Measurements from ENCODE around the gene MSRB1. TPM values are rescaled to one million over a fixed set of nuclear protein-coding genes. Genes with fewer than 3 reads are reported as not detected.

Gene MSRB1
- total RNA-seq, 2 donors from 2014 or later, result 20.6 to 23.5 TPM

DNA sequence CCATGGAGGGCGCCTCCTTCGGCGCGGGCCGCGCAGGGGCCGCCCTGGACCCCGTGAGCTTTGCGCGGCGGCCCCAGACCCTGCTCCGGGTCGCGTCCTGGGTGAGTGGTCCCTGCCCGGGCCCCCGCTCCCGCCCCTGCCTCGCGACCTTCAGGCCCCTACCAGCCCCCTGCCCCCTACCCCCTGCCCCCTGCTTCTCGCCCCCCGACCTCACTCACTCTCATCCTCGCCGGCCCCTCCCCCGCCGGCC, 47.0 kb upstream of the MSRB1 start:
- WGBS, 2 experiments (ENCODE audit: insufficient coverage in 1 of 2, insufficient read length in 1 of 2), result 0% methylated on average over 18 of the region's 25 CpGs; no CpG with 5 or more reads in 1 of the 2 experiments
- H3K27me3 ChIP-seq (ENCODE audit: control insufficient read depth, insufficient read depth, low read length, poor library complexity, severe bottlenecking), result peaks cover 37% of the 10 kb centered on the region
- no peak overlapping the region for H3K27ac ChIP-seq (ENCODE audit: low read depth, low read length)
- no peaks in the 10 kb centered on the region for H3K9me3 ChIP-seq (ENCODE audit: control insufficient read depth, low read length)
- H3K9me3 Mint-ChIP-seq, result no peaks in the 10 kb centered on the region
- peaks cover 22% of the 10 kb centered on the region for H3K36me3 ChIP-seq (ENCODE audit: control insufficient read depth, insufficient read depth, low read length)
- peaks cover 10% of the 10 kb centered on the region for H3K36me3 Mint-ChIP-seq (ENCODE audit: low read depth)
- DNase-seq, result no peak
- H3K4me3 ChIP-seq (ENCODE audit: low read length), result peak overlapping the region; percentile 80
- H3K27me3 Mint-ChIP-seq (ENCODE audit: insufficient read depth), result peaks cover 41% of the 10 kb centered on the region
- H3K4me1 Mint-ChIP-seq, result peaks cover 1% of the 10 kb centered on the region
- no peak overlapping the region for H3K27ac Mint-ChIP-seq
- H3K9ac ChIP-seq (ENCODE audit: extremely low read depth, low read length, poor library complexity, severe bottlenecking), result no peak overlapping the region
- H3K4me3 Mint-ChIP-seq, result peak overlapping the region; percentile 53
- H3K4me1 ChIP-seq (ENCODE audit: control insufficient read depth, insufficient read depth, low read length), result peaks cover 3% of the 10 kb centered on the region
- TF ChIP-seq, protein P1, sequence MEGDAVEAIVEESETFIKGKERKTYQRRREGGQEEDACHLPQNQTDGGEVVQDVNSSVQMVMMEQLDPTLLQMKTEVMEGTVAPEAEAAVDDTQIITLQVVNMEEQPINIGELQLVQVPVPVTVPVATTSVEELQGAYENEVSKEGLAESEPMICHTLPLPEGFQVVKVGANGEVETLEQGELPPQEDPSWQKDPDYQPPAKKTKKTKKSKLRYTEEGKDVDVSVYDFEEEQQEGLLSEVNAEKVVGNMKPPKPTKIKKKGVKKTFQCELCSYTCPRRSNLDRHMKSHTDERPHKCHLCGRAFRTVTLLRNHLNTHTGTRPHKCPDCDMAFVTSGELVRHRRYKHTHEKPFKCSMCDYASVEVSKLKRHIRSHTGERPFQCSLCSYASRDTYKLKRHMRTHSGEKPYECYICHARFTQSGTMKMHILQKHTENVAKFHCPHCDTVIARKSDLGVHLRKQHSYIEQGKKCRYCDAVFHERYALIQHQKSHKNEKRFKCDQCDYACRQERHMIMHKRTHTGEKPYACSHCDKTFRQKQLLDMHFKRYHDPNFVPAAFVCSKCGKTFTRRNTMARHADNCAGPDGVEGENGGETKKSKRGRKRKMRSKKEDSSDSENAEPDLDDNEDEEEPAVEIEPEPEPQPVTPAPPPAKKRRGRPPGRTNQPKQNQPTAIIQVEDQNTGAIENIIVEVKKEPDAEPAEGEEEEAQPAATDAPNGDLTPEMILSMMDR (conservative IDR thresholded peaks at IDR 0.05), result no peak

GRCh38 chr16:1989209-1990100, 46.5 kb upstream of the MSRB1 start, which contains the start of gene SYNGR3:
Gene SYNGR3, plus strand, starts transcription at chr16:1989970. Its CDS starts 133 bp downstream, at chr16:1990103.
- 10 to 32% methylated on average over 20 to 66 of the region's 67 CpGs for WGBS, 2 experiments (ENCODE audit: insufficient coverage in 1 of 2, insufficient read length in 1 of 2)
- no peak within 1 kb of the TSS for H3K27ac ChIP-seq (ENCODE audit: low read depth, low read length)
- no peak within 1 kb of the TSS for H3K27ac Mint-ChIP-seq

GRCh38 chr16:1987198-1987597, 44.2 kb upstream of the MSRB1 start:
- H3K4me3 ChIP-seq (ENCODE audit: low read length), result no peak overlapping the region
- no peak for DNase-seq
- no peak overlapping the region for H3K4me3 Mint-ChIP-seq
- no peaks in the 10 kb centered on the region for H3K9me3 Mint-ChIP-seq
- H3K27me3 ChIP-seq (ENCODE audit: control insufficient read depth, insufficient read depth, low read length, poor library complexity, severe bottlenecking), result peaks cover 48% of the 10 kb centered on the region
- H3K9me3 ChIP-seq (ENCODE audit: control insufficient read depth, low read length), result no peaks in the 10 kb centered on the region
- H3K27ac ChIP-seq (ENCODE audit: low read depth, low read length), result no peak overlapping the region
- no peak overlapping the region for H3K27ac Mint-ChIP-seq
- peaks cover 10% of the 10 kb centered on the region for H3K36me3 Mint-ChIP-seq (ENCODE audit: low read depth)
- peaks cover 6% of the 10 kb centered on the region for H3K4me1 Mint-ChIP-seq
- H3K27me3 Mint-ChIP-seq (ENCODE audit: insufficient read depth), result peaks cover 45% of the 10 kb centered on the region
- no peak overlapping the region for H3K9ac ChIP-seq (ENCODE audit: extremely low read depth, low read length, poor library complexity, severe bottlenecking)
- peaks cover 22% of the 10 kb centered on the region for H3K36me3 ChIP-seq (ENCODE audit: control insufficient read depth, insufficient read depth, low read length)
- H3K4me1 ChIP-seq (ENCODE audit: control insufficient read depth, insufficient read depth, low read length), result peaks cover 3% of the 10 kb centered on the region
- TF ChIP-seq, protein P1 (conservative IDR thresholded peaks at IDR 0.05), result no peak
- WGBS, 2 experiments (ENCODE audit: insufficient coverage in 1 of 2, insufficient read length in 1 of 2), result 95% methylated on average over 6 to 10 of the region's 10 CpGs

More at GRCh38 chr16:1989209-1990100, 46.5 kb upstream of the MSRB1 start, which contains the start of gene SYNGR3:
- H3K4me3 ChIP-seq (ENCODE audit: low read length), result peak within 1 kb of the TSS; percentile 80
- H3K9me3 Mint-ChIP-seq, result no peaks in the 10 kb centered on the region
- peaks cover 10% of the 10 kb centered on the region for H3K36me3 Mint-ChIP-seq (ENCODE audit: low read depth)
- H3K4me3 Mint-ChIP-seq, result peak within 1 kb of the TSS; percentile 53
- H3K27me3 ChIP-seq (ENCODE audit: control insufficient read depth, insufficient read depth, low read length, poor library complexity, severe bottlenecking), result peaks cover 37% of the 10 kb centered on the region
- H3K9me3 ChIP-seq (ENCODE audit: control insufficient read depth, low read length), result no peaks in the 10 kb centered on the region
- peak within 1 kb of the TSS; percentile 30 for H3K9ac ChIP-seq (ENCODE audit: extremely low read depth, low read length, poor library complexity, severe bottlenecking)
- H3K4me1 ChIP-seq (ENCODE audit: control insufficient read depth, insufficient read depth, low read length), result peaks cover 3% of the 10 kb centered on the region
- peak; percentile 79 for DNase-seq
- peaks cover 22% of the 10 kb centered on the region for H3K36me3 ChIP-seq (ENCODE audit: control insufficient read depth, insufficient read depth, low read length)
- TF ChIP-seq, protein P1 (conservative IDR thresholded peaks at IDR 0.05), result no peak
- H3K27me3 Mint-ChIP-seq (ENCODE audit: insufficient read depth), result peaks cover 41% of the 10 kb centered on the region
- peaks cover 1% of the 10 kb centered on the region for H3K4me1 Mint-ChIP-seq

Measured in endodermal cell (in vitro differentiated cells).